Measurements from ENCODE around the gene ARHGEF19. TPM values are rescaled to one million over a fixed set of nuclear protein-coding genes. Genes with fewer than 3 reads are reported as not detected.

Gene ARHGEF19
- total and polyA plus RNA-seq, 2 of the 13 experiments (the other 11 are each of a cell fraction or from before 2014, with no cell fraction given): 1.7 to 1.8 TPM

GRCh38 chr1:16236511-16237342 lies 24.3 kb upstream of the ARHGEF19 start, which contains the start of gene CPLANE2 (continued):
- TF ChIP-seq MLXIP (CRISPR knock-in tag; IDR thresholded peaks at IDR 0.05; ENCODE audit: borderline replicate concordance) (no peak), KLF9 (CRISPR knock-in tag; IDR thresholded peaks at IDR 0.05; ENCODE audit: low read depth) (no peak), TCF7L2 (IDR thresholded peaks at IDR 0.05; ENCODE audit: low read depth, low read length) (no peak), ZNF230 (CRISPR knock-in tag; IDR thresholded peaks at IDR 0.05) (no peak; the same call in 1 of the 2 replicates), ELF3 (CRISPR knock-in tag; IDR thresholded peaks at IDR 0.05) (peak; percentile 50; the same call in 1 of the 2 replicates), ZNF609 (CRISPR knock-in tag; IDR thresholded peaks at IDR 0.05; ENCODE audit: borderline replicate concordance) (no peak), BCL3 (CRISPR knock-in tag; IDR thresholded peaks at IDR 0.05) (no peak), PAF1 (CRISPR knock-in tag; IDR thresholded peaks at IDR 0.05) (no peak), ZNF749 (CRISPR knock-in tag; IDR thresholded peaks at IDR 0.05; ENCODE audit: borderline replicate concordance) (no peak), AGO2 (optimal IDR thresholded peaks at IDR 0.05; ENCODE audit: low read depth, low read length) (no peak), NKX3-1 (CRISPR knock-in tag; IDR thresholded peaks at IDR 0.05) (no peak), GZF1 (CRISPR knock-in tag; IDR thresholded peaks at IDR 0.05) (no peak), RFXANK (CRISPR knock-in tag; IDR thresholded peaks at IDR 0.05) (peak; percentile 97), NRL (CRISPR knock-in tag; IDR thresholded peaks at IDR 0.05; ENCODE audit: borderline replicate concordance) (no peak), SOX6 (IDR thresholded peaks at IDR 0.05) (no peak), SOX6 (CRISPR knock-in tag; IDR thresholded peaks at IDR 0.05) (no peak), SMC3 (IDR thresholded peaks at IDR 0.05; ENCODE audit: low read length) (no peak), ZNF260 (CRISPR knock-in tag; IDR thresholded peaks at IDR 0.05; ENCODE audit: borderline replicate concordance, low read depth) (no peak), LCORL (IDR thresholded peaks at IDR 0.05) (no peak), LCORL (CRISPR knock-in tag; IDR thresholded peaks at IDR 0.05) (peak; percentile 37), ISX (CRISPR knock-in tag; conservative IDR thresholded peaks at IDR 0.05) (no peak), MATR3 (CRISPR knock-in tag; IDR thresholded peaks at IDR 0.05) (no peak), ZSCAN30 (CRISPR knock-in tag; IDR thresholded peaks at IDR 0.05) (no peak), ZNF296 (CRISPR knock-in tag; conservative IDR thresholded peaks at IDR 0.05) (no peak)

All from HepG2 (cell line).